CD1c-positive myeloid dendritic cell (primary cell): ENCODE results near the gene MIS12.

ENCODE experiments used
- DNase-seq: peaks from one replicate; pipeline ENCODE4 v3.0.0-alpha.2; 2016; ENCODE audit errors: extremely low spot score

The MIS12 gene

DNA sequence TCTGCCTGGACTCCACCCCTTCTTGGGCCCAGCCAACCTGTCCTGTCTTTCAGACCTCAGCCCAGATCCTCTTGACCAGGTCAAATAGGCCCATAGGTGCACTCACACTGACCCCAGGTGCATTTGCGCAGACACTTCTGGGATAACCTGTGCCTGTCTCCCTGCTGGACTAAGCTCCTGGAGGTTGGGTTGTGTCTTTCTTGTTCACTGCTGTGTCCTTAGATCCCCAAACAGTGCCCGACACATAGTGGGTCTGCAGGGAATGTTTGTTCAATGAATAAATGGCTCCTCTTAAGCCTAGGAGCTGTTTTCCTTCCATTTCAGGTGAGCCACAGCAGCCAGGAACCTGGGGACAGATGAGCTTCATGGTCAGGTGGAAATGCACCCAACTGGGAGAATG, 49.1 kb downstream of the MIS12 start:
- DNase-seq = no peak

DNA sequence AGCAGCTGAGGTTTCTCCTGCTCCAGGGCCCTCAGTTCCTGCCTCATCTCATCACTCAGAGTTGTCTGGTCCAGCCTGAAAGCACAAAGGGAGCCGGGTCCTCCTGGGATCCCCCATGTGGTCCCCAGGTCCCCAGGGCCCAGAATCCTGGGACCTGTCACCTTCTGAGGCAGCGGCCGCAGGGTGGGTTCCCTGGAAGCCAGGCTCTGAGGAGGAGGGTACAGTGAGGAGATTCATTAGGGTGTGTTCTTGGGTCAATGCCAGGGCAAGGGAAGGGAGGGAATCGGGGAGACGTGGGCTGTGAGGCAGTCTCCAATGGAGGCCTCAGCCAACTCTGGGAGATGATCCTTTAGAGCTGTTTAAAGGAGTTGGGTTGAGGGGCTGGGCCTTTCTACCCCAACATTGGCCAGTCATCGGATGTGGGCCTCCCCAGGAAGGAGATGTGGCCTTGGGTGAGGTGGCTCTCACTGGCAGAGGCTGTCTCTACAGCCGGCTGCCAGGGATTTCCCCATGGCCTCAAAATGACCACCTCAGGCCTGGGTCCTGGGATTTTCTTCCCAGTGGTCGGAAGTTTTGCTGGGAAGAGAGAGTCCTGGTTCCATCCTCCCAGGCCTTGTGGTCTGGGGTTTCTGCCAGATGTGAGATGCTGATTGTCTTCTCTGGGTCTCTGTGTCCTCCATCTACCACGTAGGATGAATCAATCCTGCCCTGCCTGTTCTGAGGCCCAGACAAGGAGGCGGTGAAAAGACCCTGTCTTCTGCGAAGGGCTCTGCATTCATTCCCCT, 50.7 kb downstream of the MIS12 start:
- no peak for DNase-seq

DNA sequence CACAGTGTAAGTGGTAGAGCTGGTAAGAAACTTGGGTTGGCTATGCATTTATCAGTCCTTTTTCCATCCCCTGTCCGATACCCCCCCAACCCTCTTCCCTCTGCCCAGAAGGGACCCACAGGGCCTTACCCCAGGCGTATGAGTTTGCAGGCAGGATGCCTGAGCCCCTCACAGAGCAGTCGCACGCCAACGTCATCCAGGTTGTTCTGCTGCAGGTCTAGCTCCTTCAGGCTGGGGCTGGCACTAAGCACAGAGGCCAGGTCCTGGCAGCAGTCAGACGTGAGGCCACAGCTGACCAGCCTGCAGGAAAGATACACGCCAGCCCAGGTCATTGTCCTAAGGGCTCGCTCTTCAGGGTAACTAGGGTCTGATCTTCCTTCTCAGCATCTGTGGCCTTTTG, 52.9 kb downstream of the MIS12 start:
- no peak for DNase-seq

DNA sequence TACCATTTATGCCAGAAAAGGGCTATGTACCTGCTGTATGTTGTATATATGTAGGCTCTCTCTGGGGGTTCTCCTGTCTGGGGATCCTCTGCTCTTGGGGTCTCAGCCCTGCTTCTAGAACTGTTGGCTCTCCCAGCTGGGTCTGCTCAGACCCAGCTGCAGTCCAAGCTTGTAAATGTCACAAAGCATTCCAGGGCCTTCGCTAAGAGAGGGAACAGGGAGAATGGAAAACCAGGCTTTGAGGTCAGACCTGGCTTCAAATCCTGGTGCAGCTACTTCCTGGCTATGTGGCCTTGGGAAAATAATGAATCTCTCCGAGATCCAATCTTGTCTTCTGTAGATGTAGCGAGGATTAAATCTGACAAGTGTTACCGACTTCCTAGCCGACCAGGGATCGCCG, 54.0 kb downstream of the MIS12 start:
- DNase-seq = no peak
